GM21390 (cell line): ENCODE data around the gene SMAD9.

ENCODE experiments used
- ATAC-seq: cut with Tn5 transposase; IDR thresholded peaks from one replicate; pipeline ENCODE4 v1.9.1; 2021; ENCODE audit not compliant: unreplicated experiment

Gene SMAD9

DNA sequence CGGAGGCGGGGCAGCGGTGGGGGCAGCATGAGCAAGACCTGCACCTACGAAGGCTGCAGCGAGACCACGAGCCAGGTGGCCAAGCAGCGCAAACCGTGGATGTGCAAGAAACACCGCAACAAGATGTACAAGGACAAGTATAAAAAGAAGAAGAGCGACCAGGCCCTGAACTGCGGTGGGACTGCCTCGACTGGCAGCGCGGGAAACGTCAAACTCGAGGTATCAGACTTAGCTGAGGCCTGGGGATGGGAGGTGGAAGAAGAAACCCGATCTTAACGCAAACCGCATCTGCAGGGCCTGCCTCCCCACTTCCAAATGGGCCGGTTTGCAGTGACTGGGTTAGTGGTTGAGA lies 100.3 kb downstream of the SMAD9 start:
- ATAC-seq, result peak; percentile 12

DNA sequence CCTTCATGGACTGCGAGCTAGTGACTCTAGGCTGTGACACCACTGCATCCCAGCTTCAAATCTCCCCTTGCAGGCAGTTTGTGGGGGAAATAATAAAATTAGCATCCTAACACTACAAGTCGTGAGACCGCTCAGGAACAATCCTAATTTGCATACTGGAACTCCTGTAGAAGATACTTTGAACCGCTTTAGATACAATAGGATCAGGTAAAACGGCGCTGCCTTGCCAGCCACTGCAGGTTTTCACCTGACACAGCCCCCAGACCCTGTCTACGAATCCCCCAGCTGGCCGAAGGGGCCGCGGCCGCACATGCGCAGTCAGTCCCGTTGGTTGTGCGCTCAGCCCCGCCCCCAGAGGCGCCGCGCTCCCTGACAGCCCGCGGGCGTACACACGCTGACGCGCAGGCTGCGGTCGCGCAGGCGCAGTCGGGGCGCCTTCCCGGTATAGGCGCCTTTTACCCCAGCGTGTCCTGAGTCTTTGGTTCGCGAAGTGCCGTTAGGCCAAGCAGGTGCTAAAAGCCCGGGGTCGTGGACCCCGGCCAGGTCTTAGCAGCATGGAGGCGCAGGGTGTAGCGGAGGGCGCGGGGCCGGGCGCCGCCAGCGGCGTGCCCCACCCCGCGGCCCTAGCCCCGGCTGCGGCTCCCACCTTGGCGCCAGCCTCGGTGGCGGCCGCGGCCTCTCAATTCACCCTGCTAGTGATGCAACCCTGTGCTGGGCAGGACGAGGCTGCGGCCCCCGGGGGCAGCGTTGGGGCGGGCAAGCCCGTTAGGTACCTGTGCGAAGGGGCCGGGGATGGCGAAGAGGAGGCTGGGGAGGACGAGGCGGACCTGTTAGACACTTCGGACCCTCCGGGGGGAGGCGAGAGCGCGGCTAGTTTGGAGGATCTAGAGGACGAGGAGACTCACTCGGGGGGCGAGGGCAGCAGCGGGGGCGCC lies 101.0 kb downstream of the SMAD9 start, which contains the start of gene RFXAP:
Gene RFXAP, plus strand, starts transcription at position 419 of the 935 bp plus-strand sequence. Its CDS starts 136 bp downstream, at position 555.
- peak; percentile 83 for ATAC-seq

- ATAC-seq, result no peak
These were observed 101.8 kb downstream of the SMAD9 start for GRCh38 chr13:36817996-36818803.

- no peak for ATAC-seq
These were observed 105.0 kb downstream of the SMAD9 start for GRCh38 chr13:36815062-36815461.

DNA sequence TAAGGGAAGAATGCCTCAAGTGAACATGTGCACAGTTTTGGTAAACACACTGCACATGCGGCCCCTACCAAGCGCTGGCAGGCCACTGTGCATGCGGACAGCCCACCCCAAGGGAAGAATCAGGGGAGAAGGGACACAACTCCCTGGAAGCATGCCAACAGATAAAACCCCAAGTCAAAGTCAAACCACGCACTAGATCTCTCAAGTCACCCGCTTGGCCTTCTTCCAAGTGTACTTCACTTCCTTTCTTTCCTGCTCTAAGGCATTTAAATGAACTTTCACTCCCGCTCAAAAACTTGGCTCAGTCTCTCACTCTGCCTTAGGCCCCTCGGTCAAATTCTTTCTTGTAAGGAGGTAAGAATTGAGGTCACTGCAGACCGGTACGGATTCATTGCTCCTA lies 105.6 kb downstream of the SMAD9 start:
- no peak for ATAC-seq

- no peak for ATAC-seq
These were observed 106.8 kb downstream of the SMAD9 start for GRCh38 chr13:36813225-36813624.

DNA sequence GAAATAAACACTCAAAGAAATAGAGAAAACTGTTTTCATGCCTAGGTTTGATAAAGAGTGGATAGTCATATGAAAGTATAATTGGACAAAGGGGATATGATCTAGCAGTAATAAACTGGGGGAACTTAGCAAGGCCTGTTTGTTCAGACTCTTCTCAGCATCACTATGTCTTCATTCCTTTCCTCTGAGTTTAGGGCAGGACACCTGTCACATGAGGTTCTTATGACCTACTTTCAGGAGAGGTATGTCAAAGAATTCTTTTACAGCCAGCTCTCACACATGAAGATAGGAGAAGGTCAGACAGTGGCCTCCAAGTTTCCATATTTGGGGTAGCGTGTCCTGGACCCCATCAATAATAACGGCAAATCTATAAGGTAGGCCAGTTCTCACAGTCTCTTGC lies 112.4 kb downstream of the SMAD9 start:
- ATAC-seq, result no peak

GRCh38 chr13:36806102-36806501 lies 113.9 kb downstream of the SMAD9 start:
- ATAC-seq, result no peak

DNA sequence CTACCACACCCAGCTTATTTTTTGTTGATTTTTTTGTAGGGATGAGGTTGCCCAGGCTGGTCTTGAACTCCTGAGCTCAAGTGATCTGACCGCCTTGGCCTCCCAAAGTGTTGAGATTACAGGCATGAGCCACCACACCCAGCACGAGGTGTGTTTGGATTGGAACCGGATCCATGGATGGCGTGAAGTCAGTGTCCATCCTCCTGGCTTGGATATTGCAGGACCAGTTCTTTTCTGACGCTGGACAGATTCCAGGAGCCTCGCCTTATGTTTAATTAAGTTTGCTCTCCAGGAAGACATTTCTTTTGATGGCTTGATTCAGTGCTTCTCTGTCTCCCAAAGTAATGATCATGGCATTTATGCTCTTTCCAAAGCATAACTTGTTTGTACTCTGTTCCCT lies 115.5 kb downstream of the SMAD9 start:
- no peak for ATAC-seq

- no peak for ATAC-seq
These were observed 119.0 kb downstream of the SMAD9 start for GRCh38 chr13:36801035-36801434.

- ATAC-seq, result no peak
These were observed 124.0 kb downstream of the SMAD9 start for GRCh38 chr13:36796052-36796451.

DNA sequence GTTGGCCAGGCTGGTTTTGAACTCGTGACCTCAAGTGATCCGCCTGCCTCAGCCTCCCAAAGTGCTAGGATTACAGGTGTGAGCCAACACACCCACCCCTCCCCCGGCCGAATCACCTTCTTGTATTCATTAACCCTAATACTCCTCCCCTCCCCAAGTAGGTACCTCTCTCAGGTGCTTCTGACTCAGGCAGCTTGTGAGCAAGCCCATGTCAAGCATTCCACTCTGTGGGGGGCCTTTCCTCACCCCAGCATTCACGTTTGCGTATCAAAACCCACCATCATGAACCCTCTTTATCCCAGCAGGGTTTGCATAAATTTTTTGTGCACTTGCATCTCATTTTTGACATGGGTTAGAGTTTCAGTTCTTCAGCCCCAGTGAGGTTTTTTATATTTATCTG lies 124.6 kb downstream of the SMAD9 start:
- no peak for ATAC-seq
